CD4-positive, alpha-beta T cell treated with Interleukin-2 at 100 ng/mL for 4 hours (primary cell): ENCODE data around the gene COG7.
"Not testable (repeated sequence)": the region's sequence is repeated elsewhere in the genome, so short reads cannot be mapped to it uniquely, and the experiment has no call there.

Experiments used
- DNase-seq: peaks from one replicate; pipeline ENCODE4 v3.0.0-alpha.2; 2020; ENCODE audit warnings: low spot score

COG7 gene

GRCh38 chr16:23383881-23384280 lies 69.1 kb downstream of the COG7 start:
- no peak for DNase-seq

- no peak for DNase-seq
Measured at GRCh38 chr16:23382279-23382678, 70.7 kb downstream of the COG7 start.

DNA sequence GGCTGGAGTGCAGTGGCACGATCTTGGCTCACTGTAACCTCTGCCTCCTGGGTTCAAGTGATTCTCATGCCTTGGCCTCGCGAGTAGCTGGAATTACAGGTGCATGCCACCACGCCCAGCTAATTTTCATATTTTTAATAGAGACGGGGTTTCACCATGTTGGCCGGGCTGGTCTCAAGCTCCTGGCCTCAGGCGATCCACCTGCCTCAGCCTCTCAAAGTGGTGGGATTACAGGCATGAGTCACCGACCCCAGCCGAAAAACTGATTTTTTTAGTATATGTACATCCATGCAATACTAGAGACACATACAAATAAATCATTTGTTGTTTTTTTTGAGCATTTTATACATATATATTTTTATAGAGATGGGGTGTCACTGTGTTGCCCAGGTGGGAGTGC lies 71.3 kb downstream of the COG7 start:
- not testable (repeated sequence) for DNase-seq

- no peak for DNase-seq
Measured at GRCh38 chr16:23380501-23380951, 72.5 kb downstream of the COG7 start.

DNA sequence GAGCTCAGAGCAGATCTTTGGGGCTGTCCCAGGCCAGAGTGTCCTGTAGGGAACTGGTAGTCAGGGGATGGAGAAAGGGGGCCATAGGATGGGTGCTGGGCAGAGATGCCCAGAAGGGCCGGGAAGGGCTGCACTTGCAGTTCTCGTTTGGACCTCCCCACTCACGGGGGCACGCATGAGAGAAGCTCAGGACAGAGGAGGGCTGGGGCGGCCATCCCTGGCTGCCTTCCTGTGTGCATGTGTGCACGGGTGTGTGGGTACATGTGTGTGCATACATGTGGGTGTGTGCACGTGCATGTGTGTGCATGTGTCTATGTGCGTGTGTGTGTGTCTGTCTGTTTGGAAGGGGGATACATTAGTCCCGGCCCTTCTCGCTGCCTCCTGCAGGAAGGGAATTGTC lies 73.3 kb downstream of the COG7 start:
- no peak for DNase-seq

- no peak for DNase-seq
Measured at GRCh38 chr16:23378921-23379320, 74.1 kb downstream of the COG7 start.

GRCh38 chr16:23378256-23378655 lies 74.7 kb downstream of the COG7 start:
- DNase-seq = no peak

DNA sequence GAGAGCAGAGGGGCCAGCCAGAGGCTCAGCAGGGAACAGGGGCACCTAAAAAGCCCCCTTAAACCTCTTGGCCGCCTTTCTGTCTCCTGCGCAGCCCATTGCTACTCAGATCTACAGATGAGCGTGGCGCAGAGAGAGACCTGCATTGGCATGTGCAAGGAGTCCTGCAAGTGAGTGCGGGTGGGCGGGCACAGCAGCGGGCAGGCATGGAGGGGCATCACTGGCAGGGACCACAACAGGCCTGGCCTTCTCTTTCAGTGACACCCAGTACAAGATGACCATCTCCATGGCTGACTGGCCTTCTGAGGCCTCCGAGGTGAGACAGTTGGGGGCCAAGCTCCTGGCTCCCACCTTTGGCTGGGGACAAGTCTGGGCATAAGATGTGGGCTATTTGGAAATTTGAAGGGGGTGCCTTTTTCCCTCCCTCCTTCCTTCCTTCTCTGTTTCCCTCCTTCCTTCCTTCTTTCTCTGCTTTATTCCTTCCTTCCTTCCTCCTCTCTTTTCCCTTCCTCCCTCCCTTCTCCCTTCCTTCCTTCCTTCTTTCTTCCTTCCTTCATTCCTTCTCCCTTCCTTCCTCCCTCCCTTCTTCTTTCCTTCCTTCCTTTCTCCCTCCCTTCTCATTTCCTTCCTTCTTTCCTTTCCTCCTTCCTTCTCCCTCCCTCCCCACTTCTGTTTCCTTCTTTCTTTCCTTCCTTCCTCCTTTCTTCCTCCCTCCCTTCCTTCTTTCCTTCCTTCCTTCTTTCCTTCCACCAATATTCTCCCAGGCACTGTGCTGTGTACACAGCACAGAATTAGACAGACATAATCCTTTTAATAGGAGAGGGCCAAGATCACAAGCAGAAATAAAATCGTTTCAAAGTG lies 75.7 kb downstream of the COG7 start:
- DNase-seq = no peak

DNA sequence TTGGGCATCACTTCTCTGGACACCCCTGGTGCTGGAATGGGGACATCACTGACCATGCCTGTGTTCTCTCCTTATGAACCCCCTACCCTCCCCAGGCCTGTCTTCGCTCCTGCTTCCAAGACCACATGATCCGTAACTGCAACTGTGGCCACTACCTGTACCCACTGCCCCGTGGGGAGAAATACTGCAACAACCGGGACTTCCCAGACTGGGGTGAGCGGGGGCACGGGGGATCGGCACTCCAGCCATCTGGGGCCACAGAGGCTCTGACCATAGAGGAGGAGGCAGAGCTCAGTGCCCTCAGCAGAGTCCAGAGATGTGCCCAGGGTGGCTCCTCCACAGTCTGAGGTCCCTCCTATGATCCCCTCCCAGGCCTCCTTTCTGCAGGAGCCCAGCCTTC lies 77.3 kb downstream of the COG7 start:
- DNase-seq = no peak

GRCh38 chr16:23374721-23375510 lies 78.1 kb downstream of the COG7 start:
- no peak for DNase-seq

DNA sequence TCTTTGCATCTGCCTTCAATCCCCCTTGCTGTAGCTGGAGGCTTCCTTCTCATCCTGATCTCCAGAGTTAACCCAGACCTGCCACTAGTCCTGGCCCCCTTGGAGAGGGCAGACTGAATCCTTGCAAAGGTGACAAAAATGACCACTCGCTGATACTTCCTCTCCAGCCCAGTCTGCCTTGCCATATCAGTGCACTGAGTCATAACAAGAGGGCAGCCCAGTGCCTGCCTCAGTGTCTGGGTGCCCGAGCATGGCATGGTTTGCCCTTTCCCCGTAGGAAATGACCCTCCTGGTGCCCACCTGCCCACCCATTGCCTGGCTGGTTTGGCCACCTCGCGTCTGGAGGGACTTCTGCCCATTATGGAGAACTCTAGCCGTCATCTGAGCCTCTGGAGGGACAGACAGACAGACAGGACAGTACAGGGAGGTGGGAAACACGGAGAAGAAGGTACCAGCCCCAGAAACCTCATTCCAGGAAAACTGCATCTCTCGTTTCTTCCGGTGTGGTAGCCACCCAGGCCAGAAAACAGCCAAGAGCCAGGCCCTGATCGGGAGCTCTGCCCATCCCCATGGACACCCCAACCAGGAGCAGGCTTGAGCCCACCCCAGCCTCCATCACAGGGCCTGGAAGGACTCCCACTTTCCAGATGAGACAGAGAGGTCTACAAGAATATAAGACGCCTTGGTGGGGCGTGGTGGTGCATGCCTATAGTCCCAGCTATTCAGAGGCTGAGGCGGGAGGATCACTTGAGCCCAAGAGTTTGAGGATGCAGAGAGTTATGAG lies 79.4 kb downstream of the COG7 start:
- DNase-seq = no peak

DNA sequence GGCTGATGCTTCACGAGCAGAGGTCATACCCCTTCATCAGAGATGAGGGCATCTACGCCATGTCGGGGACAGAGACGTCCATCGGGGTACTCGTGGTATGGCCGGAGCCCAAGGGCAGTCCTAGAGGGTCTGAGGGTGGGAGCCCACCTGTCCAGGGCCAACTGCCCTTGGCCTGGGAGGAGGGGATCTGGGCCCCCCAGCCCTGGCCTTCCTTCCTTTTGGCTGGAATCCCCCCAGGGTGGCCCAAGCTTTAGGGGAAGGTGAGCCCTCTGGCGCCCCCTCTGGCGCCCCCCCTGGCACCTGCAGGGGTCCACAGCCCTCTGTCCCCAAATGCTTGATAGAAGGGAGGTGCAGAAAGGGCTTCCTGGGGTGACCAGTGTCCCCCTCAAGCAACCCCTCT lies 81.6 kb downstream of the COG7 start:
- DNase-seq = no peak

DNA sequence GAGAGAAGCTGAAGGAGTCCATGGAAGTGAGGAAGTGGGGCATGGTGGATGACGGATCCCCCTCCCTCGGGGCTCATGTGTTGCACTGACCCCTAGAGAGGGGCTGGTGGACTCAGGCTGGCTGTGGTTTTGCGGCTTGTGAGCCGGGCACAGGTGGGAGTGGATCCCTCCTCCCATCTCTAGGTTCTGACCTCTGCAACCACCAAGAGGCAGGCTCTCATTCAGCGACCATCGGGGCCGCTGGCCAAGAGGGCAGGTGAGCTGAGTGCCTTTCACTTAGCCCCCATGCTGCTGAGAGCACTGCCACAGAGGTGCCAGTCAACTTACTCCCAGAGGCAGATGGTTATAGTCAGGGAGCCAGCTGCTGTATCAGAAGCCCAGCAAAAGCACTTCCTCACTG lies 83.6 kb downstream of the COG7 start:
- no peak for DNase-seq

DNA sequence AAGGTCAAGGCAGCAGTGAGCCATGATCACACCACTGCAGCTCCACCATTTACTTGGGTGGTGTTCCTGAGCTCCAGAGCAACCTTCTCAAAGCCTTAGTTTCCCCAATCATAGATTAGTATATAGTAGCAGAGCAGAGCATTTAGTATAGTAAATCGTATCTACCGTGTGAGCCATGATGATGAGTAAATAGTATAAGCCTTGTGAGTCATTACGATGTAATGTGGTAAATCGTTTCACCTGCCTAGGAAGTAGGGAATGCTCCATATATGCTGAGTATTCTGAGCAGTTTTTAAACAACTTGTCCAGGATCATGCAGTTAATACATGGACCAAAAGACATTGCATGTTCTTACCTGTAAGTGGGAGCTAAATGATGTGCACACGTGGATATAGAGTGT lies 84.5 kb downstream of the COG7 start:
- no peak for DNase-seq

DNA sequence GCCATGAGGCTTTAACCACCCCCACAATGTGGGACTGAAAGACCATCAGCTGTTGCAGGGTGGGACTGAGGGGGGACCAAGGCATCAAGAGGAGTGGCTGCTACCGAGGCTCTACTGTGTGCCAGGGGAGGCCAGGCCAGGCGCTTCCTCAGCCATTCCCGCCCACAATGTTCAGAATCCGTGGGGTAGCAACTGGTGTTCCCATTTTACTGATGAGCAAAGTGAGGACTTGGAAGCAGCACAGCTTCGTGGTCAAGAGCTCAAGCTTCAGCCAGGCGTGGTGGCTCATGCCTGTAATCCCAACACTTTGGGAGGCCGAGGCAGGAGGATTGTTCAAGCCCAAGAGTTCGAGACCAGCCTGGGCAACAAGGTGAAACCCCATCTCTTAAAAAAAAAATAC lies 85.0 kb downstream of the COG7 start:
- DNase-seq = no peak

DNA sequence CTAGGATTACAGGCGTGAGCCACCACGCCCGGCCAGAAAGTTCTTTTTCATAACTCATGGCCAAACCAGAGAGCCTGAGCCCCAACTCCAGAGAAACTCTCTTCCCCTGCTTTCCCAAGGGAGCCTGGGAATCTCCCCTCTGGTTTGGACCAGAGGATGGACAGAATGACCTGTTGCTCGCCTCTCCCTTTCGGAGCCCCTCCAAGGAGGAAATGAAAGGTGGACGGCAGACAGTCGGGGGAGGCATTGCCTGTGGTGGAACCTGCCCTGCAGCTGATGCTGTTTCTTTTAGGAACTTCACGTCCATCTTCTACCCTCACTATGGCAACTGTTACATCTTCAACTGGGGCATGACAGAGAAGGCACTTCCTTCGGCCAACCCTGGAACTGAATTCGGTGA lies 85.4 kb downstream of the COG7 start:
- no peak for DNase-seq

GRCh38 chr16:23366341-23366740 lies 86.6 kb downstream of the COG7 start:
- DNase-seq = not testable (repeated sequence)

DNA sequence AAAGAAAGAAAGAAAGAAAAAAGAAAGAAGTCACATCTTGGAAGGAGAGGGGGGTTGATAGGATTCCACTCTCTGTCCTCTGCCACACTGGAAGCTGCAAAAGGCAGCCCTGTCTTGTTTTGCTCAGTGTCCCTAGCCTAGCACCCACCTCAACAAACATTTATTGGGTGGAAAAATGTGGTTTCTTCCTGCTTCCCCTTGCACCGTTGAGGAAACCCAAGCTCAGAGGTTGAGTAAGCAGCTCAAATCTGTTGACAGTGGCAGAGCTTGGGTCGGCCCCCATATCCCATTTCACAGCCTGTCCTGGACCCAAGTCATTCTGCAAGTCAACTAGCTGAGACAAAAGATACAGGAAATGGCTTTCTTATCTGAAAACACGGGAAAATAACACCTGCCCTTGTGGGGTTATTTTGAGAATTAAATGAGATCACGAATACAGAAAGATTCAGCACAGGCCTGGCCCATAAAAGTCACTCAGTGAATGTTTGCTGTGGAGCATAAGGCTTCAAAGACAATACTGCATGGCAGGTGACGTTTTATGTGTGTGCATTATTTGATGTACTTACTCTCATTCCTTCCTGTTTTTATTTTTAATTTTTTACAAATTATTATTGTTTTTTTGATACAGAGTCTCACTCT lies 87.3 kb downstream of the COG7 start:
- no peak for DNase-seq

DNA sequence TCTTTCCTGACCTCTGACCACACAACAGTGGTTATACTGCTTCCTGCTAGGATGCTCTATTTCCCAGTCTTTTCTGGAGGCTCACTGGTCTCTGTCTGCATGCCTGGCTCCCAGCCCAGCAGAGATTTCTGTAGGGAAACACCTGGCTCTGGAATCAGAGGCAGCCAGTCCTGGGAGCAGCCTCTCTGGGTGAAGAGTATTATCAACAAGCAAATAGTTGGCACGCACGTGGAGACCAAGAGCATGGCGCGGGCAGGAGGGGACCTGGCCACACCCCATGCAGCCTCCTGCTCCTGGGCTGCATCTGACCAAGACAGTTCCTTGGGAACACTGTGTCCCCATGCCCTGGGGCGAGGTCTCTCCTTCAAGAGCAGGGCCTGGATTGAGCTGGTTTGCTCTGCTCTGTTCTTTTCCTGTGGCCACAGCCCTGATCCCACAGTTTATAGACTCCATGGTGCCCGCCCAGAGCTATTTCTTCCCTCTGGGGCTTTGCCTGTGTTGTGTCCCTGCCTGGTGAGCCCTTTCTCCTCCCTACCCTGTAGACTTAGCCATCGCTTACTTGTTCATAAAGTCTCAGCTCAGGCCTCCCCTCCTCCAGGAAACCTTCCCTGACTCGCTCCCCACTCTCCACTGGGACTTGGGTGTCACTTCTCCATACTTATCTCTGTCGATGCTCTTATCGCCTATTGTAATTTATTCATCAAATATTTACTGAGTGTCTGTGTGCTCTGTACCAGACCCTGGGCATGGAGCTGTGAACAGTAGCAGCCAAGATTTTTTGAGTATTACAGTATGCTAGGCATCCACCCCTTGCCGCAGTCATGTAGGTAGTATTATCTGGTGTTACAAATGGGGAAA lies 90.3 kb downstream of the COG7 start:
- DNase-seq = no peak

DNA sequence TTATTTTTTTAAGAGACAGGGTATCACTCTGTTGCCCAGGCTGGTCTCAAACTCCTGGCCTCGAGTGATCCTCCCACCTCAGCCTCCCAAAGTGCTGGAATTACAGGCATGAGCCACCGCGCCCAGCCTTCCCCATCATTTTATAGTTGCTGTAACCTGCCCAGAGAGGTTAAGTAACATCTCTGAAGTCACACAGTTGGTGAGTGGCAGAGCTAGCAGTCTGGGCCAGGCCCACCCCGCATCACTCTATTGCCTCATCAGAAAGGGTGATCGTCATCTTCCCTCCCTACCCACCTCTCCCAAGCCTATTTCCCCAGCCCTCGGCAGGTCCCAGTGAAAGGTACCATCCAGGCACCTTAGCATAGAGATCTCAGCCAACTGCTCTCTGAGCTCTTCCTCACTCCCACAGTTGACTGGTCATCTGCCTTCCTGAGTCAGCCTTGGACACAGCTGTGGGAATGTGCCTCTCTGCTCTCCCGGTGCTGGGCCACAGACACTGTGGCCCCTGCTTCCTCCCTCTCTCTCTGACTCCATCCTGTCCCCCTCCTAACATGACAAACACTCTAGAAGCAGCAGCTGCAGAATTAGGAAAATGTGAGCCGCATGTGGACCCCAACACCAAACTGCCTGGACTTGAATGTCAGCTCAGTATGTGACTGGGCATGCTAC lies 93.8 kb downstream of the COG7 start:
- DNase-seq = no peak
